HepG2 (cell line): ENCODE measurements around the gene NEURL1. TPM values are rescaled to one million over a fixed set of nuclear protein-coding genes. Genes with fewer than 3 reads are reported as not detected.

ENCODE experiments used
- ATAC-seq: fragments of 200-7000 bp; cut with Tn5 transposase; 3 replicates; pipeline ENCODE4 v1.9.1; 2020; ENCODE audit warnings: mild to moderate bottlenecking, moderate library complexity
- BruUV-seq: library from RNA; stranded (reverse); fragments of 400-500 nt; replicated peaks from 2 replicates; lab custom pipeline; 2021; lab: Mats Ljungman, UMichigan
- CTCF ChIA-PET: fragments of 300-600 bp; formaldehyde crosslinking; extraction: SDS; loops from one replicate; lab custom pipeline; 2021; ENCODE audit warnings: low total read pairs, inconsistent platforms, low intra/inter-chr PET ratio; lab: Yijun Ruan, JAX
- POLR2A ChIA-PET: fragments of 350-600 bp; sonication (Branson Sonifier 250); formaldehyde crosslinking; loops from one replicate; lab custom pipeline; 2020; ENCODE audit warnings: antibody characterized with exemption, inconsistent platforms; lab: Yijun Ruan, JAX
- DNase-seq: peaks from one replicate; pipeline ENCODE4 v3.0.0-alpha.2; 2015; ENCODE audit warnings: low spot score
- FAIRE-seq: peaks from 3 replicates; lab custom pipeline; 2011; peaks lifted over from hg19 to GRCh38; lab: Jason Lieb, UNC
- H2AFZ ChIP-seq: one replicate; pipeline ENCODE4 v1.6.1; 2011; ENCODE audit warnings: low read length, inconsistent platforms
- H3K27ac ChIP-seq: fragments of 300-600 bp; 3 replicates; pipeline ENCODE4 v1.8.0; 2011; ENCODE audit warnings: mixed run types, mild to moderate bottlenecking, mixed read lengths, low read length, inconsistent platforms; ENCODE audit not compliant: insufficient read depth; ENCODE audit errors: extremely low read length
- H3K27me3 ChIP-seq, 2 experiments: fragments of 200-600 bp in 1 of 2; 2 replicates in 1 of 2; 3 replicates in 1 of 2; pipeline versions ENCODE4 v1.6.0 to v1.8.0; 2011; ENCODE audit warnings: low read length in 2 of 2, mild to moderate bottlenecking in 2 of 2, moderate library complexity in 2 of 2, inconsistent platforms in 1 of 2; ENCODE audit not compliant: insufficient read depth in 2 of 2, control insufficient read depth in 1 of 2
- H3K36me3 ChIP-seq, 2 experiments: fragments of 200-600 bp in 1 of 2; replicated peaks in 1 of 2; 2 replicates in 1 of 2; 3 replicates in 1 of 2; pipeline versions ENCODE4 v1.5.1 to v1.8.0; 2011; ENCODE audit warnings: low read length in 2 of 2, inconsistent platforms in 1 of 2; ENCODE audit not compliant: insufficient read depth in 2 of 2, control insufficient read depth in 1 of 2
- H3K4me1 ChIP-seq: 2 replicates; pipeline ENCODE4 v1.5.1; 2012; ENCODE audit warnings: low read length, inconsistent platforms; ENCODE audit not compliant: insufficient read depth
- H3K4me2 ChIP-seq: 2 replicates; pipeline ENCODE4 v1.6.0; 2011; ENCODE audit warnings: low read depth, low read length, inconsistent platforms
- H3K4me3 ChIP-seq, 3 experiments: fragments of 200-600 bp in 1 of 3; sonication (generic), shearing (Covaris generic) in 1 of 3; replicated peaks in 1 of 3; 2 replicates each; pipeline ENCODE4 v1.5.1; 2011 to 2016; ENCODE audit warnings: low read length in 3 of 3, inconsistent platforms in 2 of 3, low read depth in 2 of 3, mild to moderate bottlenecking in 2 of 3, control low read depth in 1 of 3, mixed read lengths in 1 of 3; ENCODE audit not compliant: insufficient read depth in 1 of 3
- H3K79me2 ChIP-seq: one replicate; pipeline ENCODE4 v1.6.1; 2011; ENCODE audit warnings: low read length, inconsistent platforms; ENCODE audit not compliant: insufficient read depth
- H3K9ac ChIP-seq: 2 replicates; pipeline ENCODE4 v1.6.0; 2011; ENCODE audit warnings: mild to moderate bottlenecking, low read depth, low read length, inconsistent platforms; ENCODE audit not compliant: insufficient read depth
- H3K9me3 ChIP-seq: 2 replicates; pipeline ENCODE4 v1.5.1; 2012; ENCODE audit warnings: mild to moderate bottlenecking, low read length
- H4K20me1 ChIP-seq: 2 replicates; pipeline ENCODE4 v1.6.0; 2011; ENCODE audit warnings: inconsistent platforms, mild to moderate bottlenecking, low read length, moderate library complexity; ENCODE audit not compliant: insufficient read depth
- ATF6 ChIP-seq: sonication (generic); formaldehyde crosslinking; conservative IDR thresholded peaks from 2 replicates; pipeline ENCODE4 v1.4.0; 2020; ENCODE audit warnings: missing genetic modification reagents
- DNMT1 ChIP-seq: sonication (generic); formaldehyde crosslinking; IDR thresholded peaks from 2 replicates; pipeline ENCODE4 v1.5.1; 2020; ENCODE audit warnings: mild to moderate bottlenecking, missing genetic modification reagents
- FLYWCH1 ChIP-seq: sonication (generic); formaldehyde crosslinking; IDR thresholded peaks from 2 replicates; pipeline ENCODE4 v1.8.1; 2023; ENCODE audit warnings: mild to moderate bottlenecking, missing genetic modification reagents
- HHEX ChIP-seq: IDR thresholded peaks from 2 replicates; pipeline ENCODE4 v1.6.1; 2016; ENCODE audit warnings: control low read depth
- NCOA2 ChIP-seq: sonication (generic); formaldehyde crosslinking; IDR thresholded peaks from 2 replicates; pipeline ENCODE4 v1.8.0; 2022; ENCODE audit warnings: inconsistent platforms
- NFAT5 ChIP-seq: sonication (generic); formaldehyde crosslinking; IDR thresholded peaks from 2 replicates; pipeline ENCODE4 v1.4.0; 2020; ENCODE audit warnings: missing genetic modification reagents
- RARG ChIP-seq: sonication (generic); formaldehyde crosslinking; IDR thresholded peaks from 2 replicates; pipeline ENCODE4 v1.4.0; 2020; ENCODE audit warnings: low read depth, mild to moderate bottlenecking, missing genetic modification reagents
- SNAPC2 ChIP-seq: sonication (generic); formaldehyde crosslinking; IDR thresholded peaks from 2 replicates; pipeline ENCODE4 v1.8.1; 2022; ENCODE audit warnings: mild to moderate bottlenecking, missing genetic modification reagents
- ZNF496 ChIP-seq: sonication (generic); formaldehyde crosslinking; IDR thresholded peaks from 2 replicates; pipeline ENCODE4 v1.8.1; 2023; ENCODE audit warnings: mild to moderate bottlenecking, moderate library complexity, missing genetic modification reagents; ENCODE audit not compliant: insufficient replicate concordance
- ZNF629 ChIP-seq: sonication (generic); formaldehyde crosslinking; conservative IDR thresholded peaks from 2 replicates; pipeline ENCODE4 v1.5.0; 2020; ENCODE audit warnings: missing genetic modification reagents
- ZNF644 ChIP-seq: IDR thresholded peaks from 2 replicates; pipeline ENCODE4 v1.6.1; 2016; ENCODE audit warnings: low read depth
- ZNF766 ChIP-seq: sonication (generic); formaldehyde crosslinking; IDR thresholded peaks from 2 replicates; pipeline ENCODE4 v1.5.0; 2020; ENCODE audit warnings: missing genetic modification reagents, borderline replicate concordance
- WGBS: methylation state at CpG from one replicate; pipeline ENCODE4 v1.1.6; 2017; ENCODE audit warnings: low lambda C conversion rate; 5-methylcytosine and 5-hydroxymethylcytosine counted together
- in situ Hi-C: cut with HindIII; loops from 2 replicates; pipeline ENCODE4 v1.10.0; 2017; ENCODE audit warnings: low pct_unique_long_range_greater_than_20kb; ENCODE audit not compliant: extremely low pct_ligation_motif_present
- intact Hi-C: fragments of 100-400 bp; cut with micrococcal nuclease; formaldehyde crosslinking; loops from one replicate; pipeline ENCODE4 v1.10.0; 2022; ENCODE audit not compliant: unreplicated experiment
- polyA plus RNA-seq, 8 experiments: library from polyadenylated mRNA; depleted of rRNA in 3 of 8; stranded (reverse) in 7 of 8; unstranded in 1 of 8; fragments of >200 nt; fragmentation: Illumina TruSeq in 4 of 8; extraction: Trizol in 4 of 8; gene quantifications; 2 replicates each; pipeline versions ENCODE4 v1.2.1 to v1.2.3, GENCODE V29; 2011 to 2016; ENCODE audit warnings: low read depth in 4 of 8, missing spikeins in 1 of 8, mixed read lengths in 1 of 8; ENCODE audit not compliant: insufficient read depth in 1 of 8
- total RNA-seq, 5 experiments: library from RNA; depleted of rRNA; stranded (reverse); fragments of >200 nt; fragmentation: Illumina TruSeq; extraction: Trizol; gene quantifications; 2 replicates each; pipeline ENCODE4 v1.2.3, GENCODE V29; 2016; ENCODE audit warnings: low read depth in 1 of 5

Gene NEURL1
- total and polyA plus RNA-seq, 2 of the 13 experiments (the other 11 are each of a cell fraction or from before 2014, with no cell fraction given): not detected

- BruUV-seq: no TSS peak
- no peak overlapping the region for H3K4me3 ChIP-seq
- FAIRE-seq (no peak), ATAC-seq (no peak), DNase-seq (no peak)
- no peaks in the 10 kb centered on the region for H3K9me3 ChIP-seq
- ChIA-PET POLR2A (no interaction called here), CTCF (no interaction called here)
- no peaks in the 10 kb centered on the region for H4K20me1 ChIP-seq
- no peaks in the 10 kb centered on the region for H3K79me2 ChIP-seq
- H3K27me3 ChIP-seq: peaks cover 6 to 81% of the 10 kb centered on the region in 2 experiments; a peak in 3 of 5 replicates
- no peak overlapping the region for H3K4me2 ChIP-seq
- 13% methylated on average over 3 of the region's 3 CpGs for WGBS
- H3K4me1 ChIP-seq: no peaks in the 10 kb centered on the region
- intact Hi-C loops (no loop called here), in situ Hi-C loops (no loop called here)
- peak; percentile 70 for TF ChIP-seq ZNF629 (CRISPR knock-in tag)
- TF ChIP-seq SNAPC2 (CRISPR knock-in tag): no peak
- no peak for TF ChIP-seq ATF6 (CRISPR knock-in tag)
- TF ChIP-seq NCOA2 (CRISPR knock-in tag): no peak
- no peak for TF ChIP-seq RARG (CRISPR knock-in tag)
- H3K9ac ChIP-seq: no peak overlapping the region
- H3K36me3 ChIP-seq: no peaks in the 10 kb centered on the region
- no peak overlapping the region for H2AFZ ChIP-seq
- no peak overlapping the region for H3K27ac ChIP-seq
Measured at GRCh38 chr10:103495321-103495720, 1.8 kb downstream of the NEURL1 start.

DNA sequence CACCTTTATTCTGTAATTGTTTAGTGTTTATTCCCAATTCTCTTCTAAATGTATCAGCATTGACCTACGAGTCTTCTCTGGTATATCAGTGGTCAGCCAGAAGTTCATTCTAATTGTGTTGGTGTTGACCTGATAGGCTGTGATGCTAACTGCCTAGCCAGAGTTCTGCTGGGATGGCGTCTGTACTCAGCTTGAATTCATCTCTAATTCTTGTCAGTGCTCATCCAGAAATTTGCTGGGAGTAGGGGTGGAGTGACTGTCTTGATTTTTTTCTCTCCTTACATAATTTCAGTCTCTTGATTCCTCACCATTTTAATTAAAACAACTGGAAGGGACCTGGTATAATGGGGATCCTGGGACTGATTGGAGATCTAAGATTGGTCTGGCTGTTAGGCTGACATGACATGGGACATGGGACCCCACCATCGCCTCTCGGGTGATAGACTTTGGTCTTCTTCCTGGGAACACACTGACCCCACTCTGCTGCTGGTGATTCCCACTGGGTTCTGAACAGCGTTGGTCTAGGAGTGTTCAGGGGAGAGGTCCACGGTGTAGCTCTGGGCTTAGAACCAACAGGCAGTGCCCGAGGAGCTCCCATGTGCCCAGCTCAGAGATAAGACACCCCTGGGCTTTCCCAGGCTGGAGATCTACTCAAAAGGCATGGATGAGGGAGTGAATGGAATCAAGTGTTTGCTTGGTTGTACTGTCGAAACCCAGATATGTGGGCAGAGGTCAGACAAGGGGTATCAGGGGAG is 3.8 kb downstream of the NEURL1 start:
- POLR2A ChIA-PET: no interaction called here
- BruUV-seq: no TSS peak
- Histone ChIP-seq H3K4me3 (no peak overlapping the region), H3K9ac (no peak overlapping the region), H3K4me1 (no peaks in the 10 kb centered on the region), H3K4me2 (no peak overlapping the region), H3K27me3 (peaks cover 6 to 77% of the 10 kb centered on the region in 2 experiments; a peak in 3 of 5 replicates), H3K79me2 (no peaks in the 10 kb centered on the region), H2AFZ (no peak overlapping the region), H3K27ac (no peak overlapping the region), H3K36me3 (no peaks in the 10 kb centered on the region), H4K20me1 (no peaks in the 10 kb centered on the region), H3K9me3 (no peaks in the 10 kb centered on the region)
- intact Hi-C loops (no loop called here), in situ Hi-C loops (no loop called here)
- CTCF ChIA-PET: no interaction called here
- FAIRE-seq (no peak), DNase-seq (no peak), ATAC-seq (no peak)
- 8% methylated on average over 6 of the region's 8 CpGs for WGBS
- TF ChIP-seq DNMT1 (no peak), ZNF644 (CRISPR knock-in tag) (no peak), HHEX (CRISPR knock-in tag) (no peak), ZNF496 (CRISPR knock-in tag) (no peak), FLYWCH1 (CRISPR knock-in tag) (no peak), ZNF766 (no peak), NFAT5 (CRISPR knock-in tag) (no peak)
